ENCODE data around the gene PDE4DIP.
"Not testable (repeated sequence)": the region's sequence is repeated elsewhere in the genome, so short reads cannot be mapped to it uniquely, and the experiment has no call there.

Gene PDE4DIP

GRCh38 chr1:148869634-148869961, 25.4 kb downstream of the PDE4DIP start:
- not testable (repeated sequence) for DNase-seq (ENCODE audit: low read depth in 4 of 4, low spot score in 1 of 4)

- not testable (repeated sequence) for DNase-seq (ENCODE audit: low read depth in 4 of 4, low spot score in 1 of 4)
These were observed 30.5 kb downstream of the PDE4DIP start for GRCh38 chr1:148874408-148875388.

GRCh38 chr1:148879812-148880416, 35.7 kb downstream of the PDE4DIP start:
- not testable (repeated sequence) for DNase-seq (ENCODE audit: low read depth in 4 of 4, low spot score in 1 of 4)

GRCh38 chr1:148881261-148881660, 37.0 kb downstream of the PDE4DIP start:
- DNase-seq (ENCODE audit: low read depth in 4 of 4, low spot score in 1 of 4), result not testable (repeated sequence)

GRCh38 chr1:148885219-148885618, 41.0 kb downstream of the PDE4DIP start:
- not testable (repeated sequence) for DNase-seq (ENCODE audit: low read depth in 4 of 4, low spot score in 1 of 4)

- DNase-seq (ENCODE audit: low read depth in 4 of 4, low spot score in 1 of 4), result not testable (repeated sequence)
These were observed 42.1 kb downstream of the PDE4DIP start for GRCh38 chr1:148886293-148886692.

- DNase-seq (ENCODE audit: low read depth in 4 of 4, low spot score in 1 of 4), result not testable (repeated sequence)
These were observed 44.4 kb downstream of the PDE4DIP start for GRCh38 chr1:148888597-148888996.

GRCh38 chr1:148889267-148890074, 45.2 kb downstream of the PDE4DIP start:
- DNase-seq (ENCODE audit: low read depth in 4 of 4, low spot score in 1 of 4), result not testable (repeated sequence)

GRCh38 chr1:148890075-148890568, 45.9 kb downstream of the PDE4DIP start:
- DNase-seq (ENCODE audit: low read depth in 4 of 4, low spot score in 1 of 4), result not testable (repeated sequence)

GRCh38 chr1:148894360-148895352, 50.4 kb downstream of the PDE4DIP start:
- DNase-seq (ENCODE audit: low read depth in 4 of 4, low spot score in 1 of 4), result not testable (repeated sequence)

GRCh38 chr1:148900026-148900425, 55.8 kb downstream of the PDE4DIP start:
- not testable (repeated sequence) for DNase-seq (ENCODE audit: low read depth in 4 of 4, low spot score in 1 of 4)

- DNase-seq (ENCODE audit: low read depth in 4 of 4, low spot score in 1 of 4), result not testable (repeated sequence)
These were observed 56.5 kb downstream of the PDE4DIP start for GRCh38 chr1:148900691-148901090.

- not testable (repeated sequence) for DNase-seq (ENCODE audit: low read depth in 4 of 4, low spot score in 1 of 4)
These were observed 57.1 kb downstream of the PDE4DIP start for GRCh38 chr1:148901150-148901952.

- not testable (repeated sequence) for DNase-seq (ENCODE audit: low read depth in 4 of 4, low spot score in 1 of 4)
These were observed 57.7 kb downstream of the PDE4DIP start for GRCh38 chr1:148901953-148902341.

GRCh38 chr1:148909219-148909826, 65.1 kb downstream of the PDE4DIP start:
- DNase-seq (ENCODE audit: low read depth in 4 of 4, low spot score in 1 of 4), result not testable (repeated sequence)

- DNase-seq (ENCODE audit: low read depth in 4 of 4, low spot score in 1 of 4), result not testable (repeated sequence)
These were observed 67.2 kb downstream of the PDE4DIP start for GRCh38 chr1:148911303-148911928.

GRCh38 chr1:148916222-148916621, 72.0 kb downstream of the PDE4DIP start:
- not testable (repeated sequence) for DNase-seq (ENCODE audit: low read depth in 4 of 4, low spot score in 1 of 4)

GRCh38 chr1:148916695-148917348, 72.6 kb downstream of the PDE4DIP start:
- DNase-seq (ENCODE audit: low read depth in 4 of 4, low spot score in 1 of 4), result not testable (repeated sequence)

Data from stimulated activated CD4-positive, alpha-beta T cell treated with anti-CD3 and anti-CD28 coated beads, Interleukin-1b, Interleukin-23, amount 100 ng/mL, for 24 hours (primary cell).